Fibroblast of pulmonary artery (primary cell): Measurements from ENCODE around the gene ZNRD2.

Source experiments
- DNase-seq: peaks from one replicate; pipeline ENCODE4 v3.0.0-alpha.2; 2010; ENCODE audit warnings: low read depth
- H3K4me3 ChIP-seq: replicated peaks from 2 replicates; pipeline ENCODE4 v1.5.1; 2011; ENCODE audit warnings: low read depth, mild to moderate bottlenecking, control low read depth, low read length, moderate library complexity
- CTCF ChIP-seq: IDR thresholded peaks from 2 replicates; pipeline ENCODE4 v1.5.1; 2011; ENCODE audit warnings: mild to moderate bottlenecking, control low read depth, low read length, inconsistent platforms; ENCODE audit errors: missing control alignments

ZNRD2 gene

GRCh38 chr11:65599216-65599954 is 29.1 kb downstream of the ZNRD2 start:
- H3K4me3 ChIP-seq, result no peak overlapping the region
- DNase-seq, result no peak
- TF ChIP-seq CTCF, result no peak

GRCh38 chr11:65599955-65600246 is 29.6 kb downstream of the ZNRD2 start:
- H3K4me3 ChIP-seq, result no peak overlapping the region

GRCh38 chr11:65604258-65604657 is 34.0 kb downstream of the ZNRD2 start:
- no peak for TF ChIP-seq CTCF
- no peak overlapping the region for H3K4me3 ChIP-seq
- no peak for DNase-seq

More at GRCh38 chr11:65599955-65600246, 29.6 kb downstream of the ZNRD2 start:
- TF ChIP-seq CTCF, result no peak
- no peak for DNase-seq

- H3K4me3 ChIP-seq, result no peak overlapping the region
- peak; percentile 96 for DNase-seq
- TF ChIP-seq CTCF, result no peak
Observed at GRCh38 chr11:65606876-65607613, 36.8 kb downstream of the ZNRD2 start.

DNA sequence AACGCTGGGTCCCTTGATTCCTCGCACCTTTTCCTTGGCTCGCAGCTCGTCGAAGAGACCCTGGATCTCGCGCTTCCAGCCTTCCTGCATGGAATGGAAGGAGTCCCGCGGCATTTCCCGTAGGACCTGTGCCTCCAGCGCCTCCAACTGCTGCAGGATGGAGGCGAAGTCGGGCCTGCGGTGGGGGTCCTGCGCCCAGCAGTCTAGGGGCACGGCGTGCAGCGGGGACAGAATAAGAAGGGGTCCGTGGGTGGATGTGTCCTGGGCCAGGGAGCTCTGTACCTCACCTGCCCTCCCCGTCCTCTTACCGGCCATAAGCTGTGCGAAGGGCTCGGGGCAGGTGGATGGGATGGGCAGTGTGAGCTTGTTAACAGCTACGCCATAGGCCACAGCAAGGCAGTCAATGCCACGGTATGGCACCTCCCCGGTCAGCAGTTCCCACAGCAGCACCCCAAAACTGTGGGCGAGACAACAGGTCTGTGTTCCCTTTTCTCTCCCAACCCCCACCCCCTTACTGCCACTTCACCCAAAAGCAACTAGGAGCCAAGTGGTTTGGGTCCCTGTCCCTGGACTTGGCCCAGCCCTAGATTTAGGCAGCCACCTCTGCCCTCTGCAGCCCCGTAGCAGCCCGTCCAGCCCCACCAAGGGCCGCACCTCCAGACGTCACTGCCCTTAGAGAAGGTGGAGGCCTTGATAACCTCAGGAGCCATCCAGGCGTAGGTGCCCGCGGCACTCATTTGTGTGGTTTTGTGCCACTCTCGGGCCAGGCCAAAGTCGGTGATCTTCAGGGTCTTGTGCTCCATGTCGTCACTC is 37.5 kb downstream of the ZNRD2 start:
- TF ChIP-seq CTCF, result no peak
- DNase-seq, result no peak
- H3K4me3 ChIP-seq, result no peak overlapping the region

DNA sequence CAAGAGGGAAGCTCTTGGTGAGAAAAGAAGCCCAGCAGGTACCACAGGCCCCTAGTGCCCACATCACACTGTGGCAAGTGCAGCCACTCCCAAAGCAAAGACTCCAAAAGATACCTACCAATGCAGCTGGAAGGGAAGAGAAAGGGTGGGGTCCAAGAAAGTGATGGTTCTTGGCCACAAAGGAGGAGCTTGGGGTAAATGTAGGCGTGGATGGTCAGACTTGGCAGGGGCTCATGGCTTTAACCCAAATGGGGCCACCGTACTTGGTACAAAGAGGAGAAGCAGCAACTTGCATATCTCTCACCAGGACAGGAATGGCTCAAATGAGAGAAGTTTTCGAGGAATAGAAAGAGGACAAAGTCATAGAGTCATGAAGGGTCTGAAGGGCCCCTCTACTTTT is 39.0 kb downstream of the ZNRD2 start:
- no peak for TF ChIP-seq CTCF
- no peak overlapping the region for H3K4me3 ChIP-seq
- DNase-seq, result peak; percentile 37
